Kidney (tissue), 14 donors: ENCODE results near the gene ANAPC2. TPM values are rescaled to one million over a fixed set of nuclear protein-coding genes. Genes with fewer than 3 reads are reported as not detected.

Experiments
- DNase-seq, 5 donors: peaks; one replicate each; pipeline ENCODE4 v3.0.0-alpha.2; 2013 to 2020
- FAIRE-seq: peaks from 2 replicates; lab custom pipeline; 2012; peaks lifted over from hg19 to GRCh38; lab: Jason Lieb, UNC
- H3K27ac ChIP-seq, 2 donors: one replicate each; pipeline ENCODE4 v1.7.0; 2013; ENCODE audit warnings: low read depth in 2 of 2, low read length in 2 of 2, inconsistent platforms in 1 of 2
- H3K27me3 ChIP-seq: one replicate; pipeline ENCODE4 v1.7.1; 2013; ENCODE audit warnings: low read length, inconsistent platforms; ENCODE audit not compliant: control insufficient read depth, insufficient read depth
- H3K36me3 ChIP-seq, 3 donors: one replicate each; pipeline versions ENCODE4 v1.7.0 to v1.7.1; 2013; ENCODE audit warnings: low read length in 3 of 3, control low read depth in 1 of 3, inconsistent platforms in 1 of 3; ENCODE audit not compliant: insufficient read depth in 3 of 3, control insufficient read depth in 2 of 3
- H3K4me1 ChIP-seq, 3 donors: one replicate each; pipeline versions ENCODE4 v1.7.0 to v1.7.1; 2013; ENCODE audit warnings: low read length in 3 of 3, inconsistent platforms in 1 of 3, low read depth in 1 of 3; ENCODE audit not compliant: control insufficient read depth in 2 of 3, insufficient read depth in 2 of 3
- H3K4me3 ChIP-seq, 3 donors: one replicate each; pipeline versions ENCODE4 v1.7.0 to v1.8.1; 2013; ENCODE audit warnings: low read length in 3 of 3, control low read depth in 1 of 3, inconsistent platforms in 1 of 3
- H3K9ac ChIP-seq, 3 donors: one replicate each; pipeline versions ENCODE4 v1.7.0 to v1.7.1; 2013; ENCODE audit warnings: low read length in 3 of 3, control low read depth in 1 of 3, inconsistent platforms in 1 of 3
- H3K9me3 ChIP-seq, 3 donors: one replicate each; pipeline versions ENCODE4 v1.7.0 to v1.7.1; 2013; ENCODE audit warnings: low read length in 3 of 3, control low read depth in 1 of 3, inconsistent platforms in 1 of 3; ENCODE audit not compliant: control insufficient read depth in 2 of 3, insufficient read depth in 1 of 3
- intact Hi-C: fragments of 100-400 bp; cut with DNase I; formaldehyde crosslinking; loops from one replicate; pipeline ENCODE4 v1.11.1; 2022
- polyA plus RNA-seq: library from polyadenylated mRNA; stranded (reverse); fragments of 350-450 nt; fragmentation: Illumina TruSeq; extraction: RNeasy Lipid Tissue Mini Kit (QIAGEN cat#74804); gene quantifications from one replicate; pipeline ENCODE4 v1.2.3, GENCODE V29; 2014; ENCODE audit warnings: low read depth, low replicate concordance; ENCODE audit not compliant: insufficient read depth
- total RNA-seq: library from RNA; stranded (reverse); fragmentation: NEBNext Ultra II Directional; extraction: Animal tissue kit (Norgen Biotek cat#: 25700); gene quantifications from one replicate; pipeline ENCODE4 v1.2.1, GENCODE V29; 2021
- TF ChIP-seq, protein P1 (sequence below): IDR thresholded peaks from 3 replicates; pipeline ENCODE4 v1.5.1; 2012; ENCODE audit warnings: mild to moderate bottlenecking, moderate library complexity, borderline replicate concordance; ENCODE audit not compliant: insufficient read depth; ENCODE audit errors: extremely low read depth
- donor health status: control.
- donor health status: control.
- donor health status: control.
- donor health status: control.
- donor health status: control.
- donor health status: DM: yes; HTN: yes; CAD: no.
- donor health status: Normal renal cell carcinoma (clear cell type).

ANAPC2 gene
- total and polyA plus RNA-seq, 2 donors from 2014 or later: 19.9 to 57.2 TPM

- TF ChIP-seq, protein P1, sequence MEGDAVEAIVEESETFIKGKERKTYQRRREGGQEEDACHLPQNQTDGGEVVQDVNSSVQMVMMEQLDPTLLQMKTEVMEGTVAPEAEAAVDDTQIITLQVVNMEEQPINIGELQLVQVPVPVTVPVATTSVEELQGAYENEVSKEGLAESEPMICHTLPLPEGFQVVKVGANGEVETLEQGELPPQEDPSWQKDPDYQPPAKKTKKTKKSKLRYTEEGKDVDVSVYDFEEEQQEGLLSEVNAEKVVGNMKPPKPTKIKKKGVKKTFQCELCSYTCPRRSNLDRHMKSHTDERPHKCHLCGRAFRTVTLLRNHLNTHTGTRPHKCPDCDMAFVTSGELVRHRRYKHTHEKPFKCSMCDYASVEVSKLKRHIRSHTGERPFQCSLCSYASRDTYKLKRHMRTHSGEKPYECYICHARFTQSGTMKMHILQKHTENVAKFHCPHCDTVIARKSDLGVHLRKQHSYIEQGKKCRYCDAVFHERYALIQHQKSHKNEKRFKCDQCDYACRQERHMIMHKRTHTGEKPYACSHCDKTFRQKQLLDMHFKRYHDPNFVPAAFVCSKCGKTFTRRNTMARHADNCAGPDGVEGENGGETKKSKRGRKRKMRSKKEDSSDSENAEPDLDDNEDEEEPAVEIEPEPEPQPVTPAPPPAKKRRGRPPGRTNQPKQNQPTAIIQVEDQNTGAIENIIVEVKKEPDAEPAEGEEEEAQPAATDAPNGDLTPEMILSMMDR: no peak
- Histone ChIP-seq H3K4me3 (no peak overlapping the region), H3K9me3 (no peaks in the 10 kb centered on the region), H3K36me3 (no peaks in the 10 kb centered on the region), H3K27ac (no peak overlapping the region), H3K9ac (no peak overlapping the region), H3K27me3 (no peaks in the 10 kb centered on the region), H3K4me1 (peaks cover 0 to 30% (median 2%) of the 10 kb centered on the region in 3 donors)
- intact Hi-C loops: no loop called here
- FAIRE-seq: no peak
- no peak for DNase-seq
These were observed 31.5 kb upstream of the ANAPC2 start for GRCh38 chr9:137219757-137220316.

DNA sequence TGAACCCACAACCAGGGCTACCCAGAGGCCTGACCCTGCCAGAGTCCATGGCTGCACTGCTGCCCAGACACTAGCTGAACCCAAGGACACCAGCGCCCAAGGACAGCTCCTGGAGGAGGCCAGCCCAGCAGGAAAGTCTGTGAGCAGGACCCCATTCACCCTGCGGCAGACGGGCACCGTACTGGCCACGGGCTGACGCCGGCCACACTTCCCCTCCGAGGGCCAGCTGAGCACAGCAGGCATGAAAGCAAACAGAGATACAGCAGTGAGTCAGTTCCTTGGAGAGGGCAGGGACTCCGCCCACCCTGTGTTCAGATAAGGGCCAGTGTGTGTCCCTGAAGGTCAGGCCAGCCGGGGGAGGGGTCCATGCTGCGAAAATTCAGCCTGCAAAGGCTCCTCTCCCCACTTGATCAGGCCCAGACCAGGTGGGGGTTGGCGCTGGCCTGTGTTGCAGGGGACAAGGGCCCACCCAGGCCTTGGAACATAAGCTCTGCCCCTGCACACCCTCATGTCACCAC lies 30.5 kb upstream of the ANAPC2 start:
- intact Hi-C loops: no loop called here
- H3K4me3 ChIP-seq: no peak overlapping the region
- FAIRE-seq (no peak), DNase-seq (no peak)
- TF ChIP-seq, protein P1: no peak
- no peaks in the 10 kb centered on the region for H3K9me3 ChIP-seq
- H3K27me3 ChIP-seq: no peaks in the 10 kb centered on the region
- no peak overlapping the region for H3K27ac ChIP-seq
- peaks cover 0 to 27% (median 0%) of the 10 kb centered on the region in 3 donors for H3K4me1 ChIP-seq
- H3K36me3 ChIP-seq: peaks cover 0 to 2% (median 0%) of the 10 kb centered on the region in 3 donors
- no peak overlapping the region for H3K9ac ChIP-seq

DNA sequence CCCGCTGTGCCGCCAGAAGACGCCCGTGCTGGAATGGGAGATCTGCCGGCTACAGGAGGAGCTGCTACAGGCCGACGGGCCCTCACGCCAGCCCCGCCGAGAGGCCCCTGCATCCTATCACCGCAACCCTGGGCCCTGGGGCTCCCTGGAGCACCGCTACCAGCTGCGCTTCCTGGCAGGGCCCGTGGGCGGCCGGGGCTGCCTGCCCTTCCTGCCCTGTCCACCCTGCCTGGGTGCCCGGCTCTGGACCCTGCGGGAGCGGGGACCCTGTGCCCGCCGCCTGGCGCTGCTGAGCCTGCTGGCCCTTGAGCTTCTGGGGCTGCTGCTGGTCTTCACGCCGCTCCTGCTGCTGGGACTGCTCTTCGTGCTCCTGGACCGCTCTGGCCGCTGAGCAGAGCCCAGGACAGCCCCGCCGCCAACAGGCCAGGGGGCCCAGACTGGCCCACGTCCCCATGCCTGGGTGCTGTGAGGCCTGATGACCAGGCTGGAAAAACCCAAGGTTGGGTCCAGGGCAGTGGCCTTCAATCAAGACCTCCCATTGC lies 29.9 kb upstream of the ANAPC2 start:
- H3K9ac ChIP-seq: no peak overlapping the region
- no peak overlapping the region for H3K27ac ChIP-seq
- H3K4me1 ChIP-seq: peaks cover 0 to 27% (median 0%) of the 10 kb centered on the region in 3 donors
- H3K9me3 ChIP-seq: no peaks in the 10 kb centered on the region
- no peak overlapping the region for H3K4me3 ChIP-seq
- TF ChIP-seq, protein P1: no peak
- peaks cover 0 to 2% (median 0%) of the 10 kb centered on the region in 3 donors for H3K36me3 ChIP-seq
- FAIRE-seq (no peak), DNase-seq (no peak)
- no peaks in the 10 kb centered on the region for H3K27me3 ChIP-seq
- intact Hi-C loops: no loop called here
